HG03097 (cell line): ENCODE results near the gene IL22.
A peak's percentile ranks its signal among the peaks of the same experiment; 100 is the strongest.

Experiments used
- ATAC-seq: cut with Tn5 transposase; IDR thresholded peaks from one replicate; pipeline ENCODE4 v1.9.1; 2021; ENCODE audit not compliant: unreplicated experiment, low FRiP score

The IL22 gene, protein sequence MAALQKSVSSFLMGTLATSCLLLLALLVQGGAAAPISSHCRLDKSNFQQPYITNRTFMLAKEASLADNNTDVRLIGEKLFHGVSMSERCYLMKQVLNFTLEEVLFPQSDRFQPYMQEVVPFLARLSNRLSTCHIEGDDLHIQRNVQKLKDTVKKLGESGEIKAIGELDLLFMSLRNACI

DNA sequence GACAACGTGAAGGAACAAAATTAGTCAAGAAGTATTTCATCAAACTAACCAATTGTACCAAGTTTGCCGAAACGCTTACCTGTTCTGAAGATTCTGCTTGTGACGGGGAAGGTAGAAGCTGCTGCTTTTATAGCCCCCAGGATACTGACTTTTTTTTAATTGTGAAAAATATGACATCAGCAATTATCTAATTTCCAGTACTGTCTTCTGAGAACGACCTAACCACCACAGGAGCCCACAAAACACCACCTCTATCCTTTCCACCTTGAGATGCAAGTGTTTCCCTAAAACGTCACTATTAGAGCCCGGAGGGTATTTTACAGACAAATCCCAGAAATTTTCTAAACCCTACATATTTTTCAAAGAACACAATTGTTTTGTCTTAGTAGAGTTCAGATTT, at the start of gene IL22:
TSS of gene IL22 (minus strand) at position 101 of the 400 bp plus-strand sequence. CDS start 156 bp downstream, outside the sequence.
- ATAC-seq = no peak

DNA sequence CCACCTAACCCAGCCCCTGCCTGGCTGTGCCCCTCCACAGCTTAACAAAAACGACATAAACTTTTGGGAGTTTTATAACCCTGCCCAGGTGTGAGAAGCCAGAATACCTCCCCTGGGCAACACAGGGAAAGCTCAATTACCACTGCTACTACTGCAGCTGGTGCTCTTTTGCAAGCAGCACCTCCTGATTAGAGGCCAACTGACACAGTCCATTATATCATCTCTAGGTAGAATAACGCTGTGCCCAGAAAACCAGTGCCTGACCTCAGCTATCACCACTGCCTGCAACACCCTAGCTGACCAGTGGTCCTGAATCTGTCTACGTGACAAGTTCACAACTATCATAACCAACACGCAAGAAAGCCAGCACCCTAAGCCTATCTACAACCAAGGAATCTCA, 44.5 kb upstream of the IL22 start:
- ATAC-seq = no peak

DNA sequence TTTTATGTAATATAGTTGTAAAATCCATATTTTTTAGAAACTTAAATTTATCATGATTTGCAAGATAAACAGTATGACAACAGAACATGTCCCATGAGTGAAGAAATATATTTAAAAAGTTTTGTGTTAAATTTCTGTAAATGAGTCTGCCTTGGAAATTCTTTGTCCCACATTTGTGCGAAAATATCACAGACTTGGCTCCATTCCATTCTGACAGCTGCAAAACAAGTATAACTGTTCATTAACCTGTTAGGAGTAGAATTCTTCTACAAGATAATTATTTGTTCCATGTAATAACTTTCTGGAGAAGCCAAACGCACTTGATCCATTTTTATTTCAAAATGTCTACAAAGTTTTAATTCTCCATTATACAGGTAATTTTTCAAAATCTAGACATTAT, 40.8 kb upstream of the IL22 start:
- ATAC-seq = no peak

DNA sequence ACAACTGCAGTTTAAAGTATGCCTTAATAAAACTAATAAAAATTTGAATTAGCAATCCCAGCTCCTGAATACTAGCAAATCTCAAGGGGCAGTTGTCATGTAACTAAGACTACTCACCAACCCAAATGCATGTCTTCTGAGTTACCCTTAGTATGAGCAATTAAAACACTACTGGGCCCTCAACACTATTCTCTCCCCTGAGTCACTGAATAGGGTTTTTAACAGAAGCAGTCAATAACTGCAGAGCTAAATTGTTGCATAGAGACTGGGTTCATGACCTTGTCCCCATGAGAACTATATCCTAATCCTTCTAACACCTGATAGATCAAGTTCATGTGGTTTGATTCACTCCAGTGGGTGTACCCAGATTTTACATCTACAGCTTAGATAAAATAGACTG, 39.9 kb upstream of the IL22 start:
- no peak for ATAC-seq

DNA sequence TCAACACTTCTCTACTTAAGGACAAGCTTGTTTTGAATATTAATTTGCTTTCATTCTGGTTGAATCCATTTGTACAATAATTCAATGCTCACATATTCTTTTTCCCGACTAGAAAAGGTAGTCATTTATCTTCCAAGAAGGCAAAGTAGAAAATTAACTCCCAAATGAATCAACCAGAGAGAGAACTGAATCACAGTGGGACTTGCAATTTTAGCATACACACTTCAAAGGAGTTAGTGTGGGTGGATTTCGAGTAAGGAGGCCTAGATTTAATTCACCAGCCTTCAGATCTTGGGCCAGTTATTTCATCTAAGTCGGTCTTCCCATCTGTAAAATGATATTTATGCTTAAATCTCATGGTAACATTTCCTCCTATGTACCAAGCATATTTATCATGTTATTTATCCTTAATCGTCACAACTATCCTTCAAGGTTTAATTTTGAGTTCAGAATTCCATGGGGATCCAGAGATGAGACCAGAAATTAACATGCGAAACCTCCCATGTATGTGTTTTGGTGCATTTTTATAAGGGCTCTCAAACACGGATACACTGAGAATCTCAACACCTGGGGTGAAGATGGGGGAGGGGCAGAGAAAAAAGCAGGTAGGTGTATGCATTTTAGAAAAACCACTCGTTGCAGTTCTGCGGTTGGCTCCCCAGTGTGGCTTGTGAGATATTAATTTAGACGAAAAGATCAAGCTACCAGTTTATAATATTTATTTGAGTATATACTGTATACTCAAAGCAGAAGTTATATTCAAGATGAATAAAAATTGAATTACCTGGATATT, 38.9 kb upstream of the IL22 start:
- no peak for ATAC-seq

DNA sequence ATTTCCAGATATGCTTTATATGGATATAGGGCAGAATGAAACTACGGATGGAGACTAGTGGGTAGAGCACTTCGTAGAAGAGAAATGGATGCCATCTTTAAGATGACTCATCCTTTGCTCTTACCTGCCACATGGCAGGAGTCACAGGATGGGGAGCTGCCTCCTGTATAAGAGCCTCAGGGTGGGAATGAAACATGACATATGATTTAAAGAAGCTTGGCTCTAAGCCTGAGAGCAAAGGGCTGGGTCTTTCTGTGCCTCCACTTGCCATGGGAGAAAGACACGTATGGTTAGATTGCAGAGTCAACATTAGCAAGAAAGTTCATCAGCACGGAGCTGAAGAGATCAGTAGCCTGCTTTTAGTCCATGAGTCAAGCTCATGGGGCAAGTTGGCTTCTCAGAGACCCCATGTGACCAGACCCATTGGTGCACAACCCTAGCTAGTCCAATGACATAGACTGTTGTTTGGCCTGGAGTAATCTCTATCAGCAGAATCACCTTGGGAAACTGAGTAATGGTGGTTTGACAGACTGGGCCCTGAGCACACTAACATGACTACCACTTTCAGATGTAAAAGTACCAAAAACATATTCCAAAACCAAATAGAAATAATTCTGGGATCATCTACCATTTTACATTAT, 38.1 kb upstream of the IL22 start:
- ATAC-seq = no peak

DNA sequence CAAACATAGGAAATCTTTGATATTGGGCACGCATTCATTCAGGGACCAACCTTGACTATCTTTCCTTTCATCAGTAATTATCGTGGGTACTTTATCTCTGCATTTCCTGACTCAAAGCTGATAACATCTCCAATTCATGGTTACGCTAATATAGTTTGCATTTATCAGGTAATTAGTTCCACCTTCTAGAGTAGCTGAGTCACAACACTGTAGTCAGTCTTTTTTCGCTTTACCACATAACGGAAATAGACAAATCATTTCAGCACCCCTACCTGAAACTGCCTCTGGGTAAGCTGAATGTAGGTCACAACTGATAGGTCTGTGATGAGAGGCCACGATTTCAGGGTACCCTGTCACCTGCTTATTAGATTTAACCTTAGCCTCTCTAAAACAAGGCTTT, 36.7 kb upstream of the IL22 start:
- ATAC-seq = peak; percentile 61

DNA sequence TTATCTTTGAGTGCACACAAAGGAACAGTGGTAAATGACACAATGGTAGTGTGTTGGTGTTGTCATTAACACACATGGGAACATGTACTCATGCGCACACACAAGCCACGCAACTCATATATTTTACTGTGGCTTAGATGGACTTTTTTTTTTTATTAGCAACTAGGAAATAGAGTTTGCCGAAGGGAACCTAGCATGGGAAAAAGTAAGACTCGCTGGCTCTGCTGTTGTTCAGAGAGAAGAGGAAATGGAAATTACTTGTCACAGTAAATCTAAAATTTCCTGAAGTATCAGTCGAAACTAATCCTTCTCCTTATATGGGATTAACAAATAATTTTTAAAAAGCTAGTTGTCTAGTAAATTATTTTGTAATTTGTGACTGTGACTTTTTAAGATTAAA, 33.7 kb upstream of the IL22 start:
- ATAC-seq = no peak

DNA sequence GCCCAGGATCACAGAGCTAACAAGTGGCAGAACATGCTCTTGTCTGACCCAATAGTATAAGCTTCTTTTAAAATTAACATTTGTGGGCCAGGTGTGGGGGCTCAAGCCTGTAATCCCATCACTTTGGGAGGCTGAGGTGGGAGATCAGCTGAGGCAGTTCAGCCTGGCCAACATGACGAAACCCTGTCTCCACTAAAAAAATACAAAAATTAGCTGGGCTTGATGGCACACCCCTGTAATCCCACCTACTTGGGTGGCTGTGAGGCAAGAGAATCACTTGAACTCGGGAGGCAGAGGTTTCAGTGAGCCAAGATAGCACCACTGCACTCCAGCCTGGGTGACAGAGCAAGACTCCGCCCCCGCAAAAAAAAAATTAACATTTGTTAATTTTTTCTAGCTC, 33.0 kb upstream of the IL22 start:
- no peak for ATAC-seq

DNA sequence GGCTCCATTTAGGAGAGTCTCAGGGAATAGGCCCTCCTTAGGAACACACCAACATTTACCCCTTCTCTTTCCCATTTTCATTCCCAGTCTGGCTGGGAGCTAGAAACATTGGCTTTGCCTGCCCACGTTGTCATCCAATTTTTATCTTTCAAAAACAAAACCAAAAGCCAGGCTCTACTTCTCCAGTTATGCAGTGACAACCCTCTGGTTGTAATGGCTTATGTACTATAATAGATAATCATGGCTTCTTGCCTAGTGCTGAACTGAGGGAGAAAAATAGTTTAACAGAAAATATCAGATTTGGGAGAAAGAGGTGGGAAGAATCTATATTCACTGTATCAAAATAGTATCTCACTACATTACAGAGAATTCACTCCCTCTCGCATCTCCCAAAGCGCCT, 32.1 kb upstream of the IL22 start:
- ATAC-seq = no peak

DNA sequence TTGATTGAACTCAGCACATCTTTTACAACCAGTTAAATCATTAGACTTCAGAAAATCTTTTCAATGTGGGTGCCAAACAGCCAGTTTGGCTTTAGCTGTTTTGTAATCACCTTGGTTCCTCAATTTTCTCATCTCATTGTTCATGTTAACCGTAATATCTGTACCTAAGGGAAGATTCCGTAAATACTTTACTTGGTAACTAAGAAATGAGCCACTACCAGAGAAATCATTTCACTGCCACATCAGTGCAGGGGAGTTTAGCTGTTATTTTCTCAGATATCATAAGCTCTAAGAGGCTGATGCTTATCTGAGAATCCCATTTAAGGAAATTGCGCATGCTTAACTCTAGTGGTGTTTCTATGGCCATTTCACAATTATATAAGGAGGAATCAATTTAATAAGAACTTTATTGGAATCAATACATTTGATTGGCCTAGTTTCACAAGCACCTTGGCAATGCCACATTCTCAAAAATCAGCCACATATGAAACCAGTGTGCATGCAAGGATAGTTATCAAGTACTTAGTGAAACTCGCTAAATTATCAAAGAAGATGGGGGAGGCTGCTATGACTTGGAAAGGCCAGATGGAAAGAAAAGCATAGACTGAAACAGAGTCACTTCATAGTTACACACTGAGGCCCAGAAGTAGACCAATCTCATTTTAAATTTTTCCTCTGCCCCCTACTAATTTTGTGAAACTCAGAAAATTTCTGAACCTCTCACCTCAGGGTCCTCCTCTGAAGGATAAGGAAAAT, 28.1 kb upstream of the IL22 start:
- no peak for ATAC-seq

DNA sequence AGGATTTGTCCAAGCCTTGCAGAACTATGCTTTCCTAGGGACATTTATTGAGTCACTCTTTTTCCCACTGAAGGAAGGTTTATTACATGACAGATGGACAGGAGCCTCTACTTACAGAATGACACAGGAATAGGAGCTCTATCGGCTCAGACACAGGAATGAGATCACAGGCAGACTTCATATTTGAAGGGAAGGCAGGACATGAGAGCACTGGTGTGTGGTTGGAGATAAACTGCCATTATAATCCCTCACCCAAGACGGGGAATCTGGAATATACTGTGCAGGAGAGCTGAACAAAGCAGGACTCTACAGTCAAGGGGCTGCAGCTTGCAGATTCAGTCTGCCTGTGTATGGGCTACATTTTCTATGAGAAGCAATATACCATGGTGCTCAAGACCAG, 26.8 kb upstream of the IL22 start:
- ATAC-seq = no peak

DNA sequence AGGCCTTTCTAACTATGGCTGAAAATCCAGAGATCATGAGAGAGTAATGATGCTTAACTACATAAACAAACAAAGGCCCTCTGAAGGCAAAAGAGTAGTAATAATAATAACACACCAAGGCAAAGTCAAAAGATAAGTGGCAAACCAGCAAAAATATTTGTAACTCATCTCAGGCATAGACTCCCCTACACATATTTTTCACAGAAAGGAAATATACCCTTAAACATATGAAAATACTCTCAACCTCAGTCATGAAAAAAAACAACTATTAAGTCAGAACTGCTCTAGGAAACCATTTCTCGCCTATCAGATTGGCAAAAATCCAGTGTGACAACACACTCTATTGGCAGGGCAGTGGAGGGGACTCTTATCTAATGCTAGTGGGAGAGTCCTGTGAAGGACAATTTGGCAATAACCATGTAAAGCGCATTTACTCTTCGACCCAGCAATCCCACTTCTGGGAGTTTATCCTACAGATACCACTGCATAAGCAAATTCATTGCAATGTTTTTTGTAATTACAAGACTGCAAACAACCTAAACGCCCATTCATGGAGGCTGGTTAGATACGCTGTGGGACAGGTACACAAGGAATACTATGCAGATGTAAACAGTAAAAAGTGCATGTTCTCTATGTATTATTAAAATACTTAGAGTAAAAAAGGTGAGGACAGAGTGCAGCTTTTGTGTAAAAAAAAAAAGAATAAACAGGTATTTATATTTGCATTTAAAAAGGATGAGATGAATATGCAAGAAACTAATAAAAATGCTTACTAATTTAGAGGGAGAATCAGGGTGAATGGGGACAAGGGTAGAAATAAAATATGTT, 26.0 kb upstream of the IL22 start:
- ATAC-seq = no peak

DNA sequence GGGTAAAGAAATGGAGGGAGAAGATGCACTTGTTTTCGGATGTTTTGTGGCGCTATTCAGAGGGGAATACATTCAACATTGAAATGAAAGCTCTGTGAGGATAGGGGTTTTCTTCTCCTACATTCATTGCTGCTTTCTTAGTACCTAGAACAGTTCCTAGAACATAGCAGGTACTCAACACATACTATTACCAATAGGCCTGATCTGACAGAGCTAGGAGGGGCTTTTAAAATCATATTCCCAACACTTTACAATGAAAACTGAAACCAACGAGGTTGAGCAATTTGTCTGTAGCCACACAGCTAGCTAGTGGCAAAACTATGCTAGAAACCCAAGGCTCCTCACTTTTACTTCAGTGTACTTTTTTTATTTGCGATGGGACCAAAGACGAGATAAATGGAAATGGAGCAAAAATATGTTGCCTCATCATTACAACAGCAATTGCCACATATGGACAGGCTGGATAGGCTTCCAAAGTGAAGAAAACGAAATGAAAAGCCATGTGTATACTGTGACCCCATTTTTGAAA, 23.1 kb upstream of the IL22 start:
- no peak for ATAC-seq

DNA sequence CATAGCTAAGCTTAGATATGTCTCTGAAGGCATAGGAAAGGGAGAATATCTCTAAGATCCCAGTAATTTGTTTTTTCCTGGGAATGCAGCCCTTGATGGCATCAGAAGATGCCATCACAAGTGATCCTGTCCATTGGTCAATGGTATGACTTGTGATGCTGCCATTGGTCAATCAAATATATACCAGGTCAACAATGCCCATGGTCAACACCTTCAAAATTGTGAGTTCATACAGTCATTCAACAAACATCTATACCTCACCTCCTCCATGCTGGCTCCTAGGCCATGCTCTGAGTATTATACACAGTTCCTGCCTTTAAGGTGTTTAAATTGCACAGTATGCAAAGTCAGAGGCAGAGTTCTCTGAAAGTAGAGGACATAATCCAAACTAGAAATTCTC, 19.3 kb upstream of the IL22 start:
- ATAC-seq = no peak

DNA sequence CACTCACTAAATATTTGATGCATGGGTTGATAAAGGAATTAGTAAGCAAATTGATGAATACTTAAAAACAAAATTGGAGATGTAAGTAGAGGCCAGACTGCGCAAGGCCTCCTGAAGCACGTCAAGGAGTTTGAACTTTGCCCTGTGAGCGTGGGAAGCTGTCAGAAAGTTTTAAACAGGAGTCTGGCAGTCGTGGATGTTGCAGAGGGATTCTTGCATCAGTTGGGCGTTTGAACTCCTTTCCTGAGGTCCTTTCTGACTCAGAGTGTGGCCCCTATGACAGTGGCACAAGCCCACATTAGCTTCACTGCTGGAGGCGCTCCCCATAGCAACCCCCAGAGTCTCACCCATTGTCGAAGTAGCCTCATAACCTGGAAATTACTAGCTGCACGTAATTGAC, 17.9 kb upstream of the IL22 start:
- ATAC-seq = no peak

DNA sequence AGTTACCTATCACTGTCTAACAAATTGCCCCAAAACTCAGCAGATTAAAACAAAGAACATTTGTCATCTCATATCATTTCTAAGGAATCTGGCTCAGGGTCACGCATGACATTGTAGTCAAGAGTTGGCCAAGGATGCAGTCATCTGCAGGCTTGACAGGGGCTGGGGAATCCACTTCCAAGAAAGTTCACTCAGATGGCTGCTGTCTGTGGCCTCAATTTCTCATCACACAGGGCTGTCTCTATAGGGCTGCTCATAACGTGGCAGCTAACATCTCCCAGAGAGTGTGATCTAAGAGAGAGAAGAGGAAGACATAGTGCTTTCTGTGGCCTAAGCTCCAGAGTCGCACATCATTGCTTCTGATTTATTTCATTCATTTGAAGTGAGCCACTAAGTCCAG, 17.0 kb upstream of the IL22 start:
- ATAC-seq = no peak

DNA sequence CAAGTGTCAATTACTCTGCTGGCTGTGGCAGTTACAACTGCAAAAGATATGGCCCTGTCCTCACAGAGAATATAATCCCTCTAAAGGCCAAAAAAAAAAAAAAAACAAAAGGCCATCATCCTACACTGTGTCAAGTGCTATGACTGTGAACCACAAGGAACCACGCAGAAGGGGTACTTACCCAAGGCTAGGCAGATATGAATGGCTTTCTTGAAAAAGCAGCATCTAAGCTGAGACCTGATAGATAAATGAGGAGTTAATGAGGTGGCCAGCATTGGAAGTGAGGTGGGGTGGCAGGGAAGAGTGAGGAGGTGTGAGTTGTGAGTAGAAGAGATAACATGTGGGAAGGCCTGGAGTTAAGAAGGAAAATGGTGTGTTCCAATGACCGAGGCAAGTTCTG, 16.4 kb upstream of the IL22 start:
- no peak for ATAC-seq

DNA sequence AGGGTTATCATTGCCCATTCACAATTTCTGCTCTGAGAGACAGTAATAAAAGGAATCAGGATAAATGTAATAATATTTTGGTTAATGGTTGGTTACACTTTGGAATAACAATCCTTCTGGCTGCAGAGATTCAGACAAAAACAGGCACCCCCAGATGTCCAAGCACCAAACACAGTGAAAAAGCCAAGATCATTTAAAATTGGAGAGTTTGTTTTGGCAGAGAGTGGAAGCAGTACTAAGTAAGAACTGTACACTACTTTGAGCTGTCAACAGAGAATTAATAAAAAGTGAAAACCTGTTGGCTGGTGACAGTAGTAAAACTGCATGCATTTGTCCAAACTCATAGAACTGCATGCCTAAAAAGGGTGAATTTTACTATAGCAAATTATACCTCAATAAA, 15.6 kb upstream of the IL22 start:
- no peak for ATAC-seq

DNA sequence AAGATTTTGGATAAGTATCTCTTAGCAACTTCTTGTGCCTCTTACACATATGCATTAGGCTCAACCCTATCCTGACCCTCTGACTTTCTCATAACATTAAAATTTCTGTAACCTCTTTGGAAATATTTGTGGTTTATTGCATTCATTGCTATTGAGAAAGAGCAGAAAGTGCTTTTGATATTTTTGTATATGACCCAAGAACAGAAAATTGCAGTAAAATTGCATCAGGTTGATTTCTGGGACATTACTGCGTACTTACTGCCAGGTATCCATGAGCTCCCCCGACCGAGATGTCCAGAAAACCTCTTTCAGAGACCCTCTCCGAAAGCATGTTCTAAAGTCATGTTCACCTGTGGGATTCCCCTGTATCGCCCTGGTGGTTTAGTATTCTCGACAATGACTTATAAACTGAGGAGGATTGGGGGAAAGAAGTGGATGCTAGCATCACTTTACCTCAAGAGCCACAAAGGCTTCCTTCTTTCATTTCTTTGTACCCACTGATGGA, 14.5 kb upstream of the IL22 start:
- ATAC-seq = no peak
